Lung (tissue), 12 donors: Measurements from ENCODE around the gene ANP32A. TPM values are rescaled to one million over a fixed set of nuclear protein-coding genes. Genes with fewer than 3 reads are reported as not detected.
A peak's percentile ranks its signal among the peaks of the same experiment; 100 is the strongest.

Experiments
- ATAC-seq: fragments of 200-7000 bp; cut with Tn5 transposase; one replicate; pipeline ENCODE4 v1.9.1; 2020; ENCODE audit warnings: moderate number of reproducible peaks; ENCODE audit not compliant: insufficient read depth, low FRiP score
- DNase-seq, 3 donors: peaks; one replicate each; pipeline ENCODE4 v3.0.0-alpha.2; 2013 to 2017
- H3K27ac ChIP-seq, 2 donors: one replicate each; pipeline ENCODE4 v1.5.1; 2013; ENCODE audit warnings: mild to moderate bottlenecking in 2 of 2, moderate library complexity in 2 of 2, control low read depth in 1 of 2, inconsistent platforms in 1 of 2, low read depth in 1 of 2, low read length in 1 of 2
- H3K27me3 ChIP-seq, 3 donors: one replicate each; pipeline ENCODE4 v1.5.1; 2013; ENCODE audit warnings: low read length in 2 of 3; ENCODE audit not compliant: control insufficient read depth in 3 of 3, insufficient read depth in 3 of 3
- H3K36me3 ChIP-seq, 4 donors: one replicate each; pipeline ENCODE4 v1.5.1; 2013; ENCODE audit warnings: low read length in 4 of 4, mild to moderate bottlenecking in 1 of 4, moderate library complexity in 1 of 4; ENCODE audit not compliant: control insufficient read depth in 4 of 4, insufficient read depth in 4 of 4
- H3K4me1 ChIP-seq, 5 donors: one replicate each; pipeline ENCODE4 v1.5.1; 2013; ENCODE audit warnings: low read length in 5 of 5, mild to moderate bottlenecking in 2 of 5, moderate library complexity in 1 of 5; ENCODE audit not compliant: control insufficient read depth in 5 of 5, insufficient read depth in 5 of 5
- H3K4me3 ChIP-seq: one replicate; pipeline ENCODE4 v1.5.1; 2013; ENCODE audit warnings: mild to moderate bottlenecking, control low read depth, moderate library complexity
- H3K9ac ChIP-seq, 2 donors: one replicate each; pipeline ENCODE4 v1.5.1; 2013; ENCODE audit warnings: low read length in 2 of 2, control low read depth in 1 of 2; ENCODE audit not compliant: insufficient read depth in 1 of 2
- H3K9me3 ChIP-seq, 4 donors: one replicate each; pipeline ENCODE4 v1.5.1; 2013; ENCODE audit warnings: low read length in 3 of 4, mild to moderate bottlenecking in 1 of 4, moderate library complexity in 1 of 4; ENCODE audit not compliant: control insufficient read depth in 4 of 4, insufficient read depth in 3 of 4
- WGBS, 2 donors: extraction: QIAGEN DNeasy Blood & Tissue Kit; methylation state at CpG; one replicate each; pipeline ENCODE4 v1.1.7; 2013; 5-methylcytosine and 5-hydroxymethylcytosine counted together
- polyA plus RNA-seq, 2 donors: library from polyadenylated mRNA; stranded (reverse); fragments of 200-250 nt; gene quantifications; one replicate each; pipeline ENCODE4 v1.2.1, GENCODE V29; 2013
- total RNA-seq, 2 donors: library from RNA; depleted of rRNA in 1 of 2; stranded (reverse); fragments of >200 nt in 1 of 2; gene quantifications; one replicate each; pipeline ENCODE4 v1.2.1, GENCODE V29; 2014 to 2021
- TF ChIP-seq, protein P1 (sequence below): IDR thresholded peaks from 2 replicates; pipeline ENCODE4 v1.5.1; 2012; ENCODE audit warnings: mild to moderate bottlenecking; ENCODE audit errors: control extremely low read depth, extremely low read depth
- donor health status: control.
- donor health status: control.
- donor health status: Bipolar disorder and iron deficiency.
- donor health status: healthy.
- donor health status: DM: yes; HTN: yes; CAD: no.

The ANP32A gene
- total and polyA plus RNA-seq, 4 donors: 105 to 197 (median 113) TPM

DNA sequence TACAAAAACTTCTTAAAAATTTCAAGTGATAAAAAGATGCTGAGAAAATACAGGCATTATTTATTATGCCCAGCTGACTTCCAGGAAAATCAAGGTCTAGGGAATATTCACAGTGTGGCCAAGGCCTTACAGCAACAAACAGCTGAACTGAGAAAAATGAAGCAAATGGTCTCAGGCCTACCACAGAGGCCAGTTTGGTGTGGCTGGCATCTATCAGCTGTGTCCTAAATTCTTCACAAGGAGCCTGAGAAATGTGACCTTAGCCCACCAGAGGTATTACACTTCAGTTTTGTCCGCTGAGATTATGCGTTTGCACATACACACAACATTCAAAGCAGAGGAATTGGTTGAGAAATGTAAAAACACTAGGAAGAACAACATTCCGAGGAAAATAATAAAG is 77.4 kb downstream of the ANP32A start:
- no peak for ATAC-seq

GRCh38 chr15:68739390-68740080 is 81.2 kb downstream of the ANP32A start:
- no peaks in the 10 kb centered on the region for H3K4me1 ChIP-seq
- H3K4me3 ChIP-seq: no peak overlapping the region
- TF ChIP-seq, protein P1, sequence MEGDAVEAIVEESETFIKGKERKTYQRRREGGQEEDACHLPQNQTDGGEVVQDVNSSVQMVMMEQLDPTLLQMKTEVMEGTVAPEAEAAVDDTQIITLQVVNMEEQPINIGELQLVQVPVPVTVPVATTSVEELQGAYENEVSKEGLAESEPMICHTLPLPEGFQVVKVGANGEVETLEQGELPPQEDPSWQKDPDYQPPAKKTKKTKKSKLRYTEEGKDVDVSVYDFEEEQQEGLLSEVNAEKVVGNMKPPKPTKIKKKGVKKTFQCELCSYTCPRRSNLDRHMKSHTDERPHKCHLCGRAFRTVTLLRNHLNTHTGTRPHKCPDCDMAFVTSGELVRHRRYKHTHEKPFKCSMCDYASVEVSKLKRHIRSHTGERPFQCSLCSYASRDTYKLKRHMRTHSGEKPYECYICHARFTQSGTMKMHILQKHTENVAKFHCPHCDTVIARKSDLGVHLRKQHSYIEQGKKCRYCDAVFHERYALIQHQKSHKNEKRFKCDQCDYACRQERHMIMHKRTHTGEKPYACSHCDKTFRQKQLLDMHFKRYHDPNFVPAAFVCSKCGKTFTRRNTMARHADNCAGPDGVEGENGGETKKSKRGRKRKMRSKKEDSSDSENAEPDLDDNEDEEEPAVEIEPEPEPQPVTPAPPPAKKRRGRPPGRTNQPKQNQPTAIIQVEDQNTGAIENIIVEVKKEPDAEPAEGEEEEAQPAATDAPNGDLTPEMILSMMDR: no peak
- no peaks in the 10 kb centered on the region for H3K9me3 ChIP-seq
- DNase-seq: peak in 2 of 3 donors; percentile 34 to 41
- H3K36me3 ChIP-seq: no peaks in the 10 kb centered on the region
- WGBS, 2 donors: 75 to 86% methylated on average over 6 of the region's 6 CpGs
- no peak for ATAC-seq
- no peak overlapping the region for H3K27ac ChIP-seq
- H3K27me3 ChIP-seq: no peaks in the 10 kb centered on the region
- no peak overlapping the region for H3K9ac ChIP-seq

More for the DNA sequence above, 77.4 kb downstream of the ANP32A start:
- H3K27ac ChIP-seq: no peak overlapping the region
- H3K27me3 ChIP-seq: no peaks in the 10 kb centered on the region
- no peaks in the 10 kb centered on the region for H3K36me3 ChIP-seq
- H3K4me1 ChIP-seq: no peaks in the 10 kb centered on the region
- no peak overlapping the region for H3K9ac ChIP-seq
- no peak for DNase-seq
- TF ChIP-seq, protein P1: no peak
- no peak overlapping the region for H3K4me3 ChIP-seq
- 94 to 95% methylated on average over 3 of the region's 3 CpGs for WGBS, 2 donors
- no peaks in the 10 kb centered on the region for H3K9me3 ChIP-seq

DNA sequence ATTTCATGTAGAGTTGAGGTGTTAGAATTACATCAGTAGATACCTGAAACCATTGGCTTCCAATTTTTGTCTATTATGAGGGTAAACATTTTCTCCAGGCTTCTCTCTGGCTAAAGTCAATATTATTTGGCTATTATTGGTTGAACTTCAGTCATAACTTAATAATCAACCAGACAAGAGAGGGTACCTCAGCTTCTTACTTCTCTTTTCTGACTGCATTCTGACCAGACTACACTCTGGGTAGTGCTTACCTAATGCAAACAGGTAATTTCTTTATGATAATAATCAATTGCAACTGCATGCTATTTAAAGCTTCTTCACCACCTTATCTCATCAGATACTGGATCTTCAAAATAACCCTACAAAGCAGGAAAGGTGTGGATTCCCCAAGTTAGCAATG is 85.1 kb downstream of the ANP32A start:
- no peak for ATAC-seq
- TF ChIP-seq, protein P1: no peak
- H3K36me3 ChIP-seq: no peaks in the 10 kb centered on the region
- H3K9ac ChIP-seq: no peak overlapping the region
- no peak overlapping the region for H3K4me3 ChIP-seq
- H3K27ac ChIP-seq: no peak overlapping the region
- H3K4me1 ChIP-seq: peaks cover 0 to 4% (median 0%) of the 10 kb centered on the region in 5 donors
- no peak for DNase-seq
- H3K9me3 ChIP-seq: no peaks in the 10 kb centered on the region
- no peaks in the 10 kb centered on the region for H3K27me3 ChIP-seq

DNA sequence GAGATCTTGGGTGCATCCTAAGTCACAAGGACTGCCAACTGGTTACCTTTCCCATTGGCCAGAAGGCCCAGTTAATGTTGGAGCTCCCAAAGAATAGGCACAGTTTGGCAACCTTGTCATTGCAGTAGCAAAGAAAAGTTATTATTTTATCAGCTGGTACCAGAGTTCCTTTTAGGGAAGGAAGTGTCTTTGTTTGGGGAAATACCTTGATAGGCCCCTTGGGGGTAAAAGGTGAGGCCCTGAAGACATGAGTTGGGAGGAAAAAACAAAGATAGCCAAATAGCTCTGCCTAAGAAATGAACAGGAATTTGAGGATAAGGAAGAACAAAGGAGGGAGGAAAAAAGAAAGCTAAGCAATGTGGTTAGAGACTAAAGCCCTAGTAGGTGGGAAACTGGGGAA is 85.8 kb downstream of the ANP32A start:
- no peak overlapping the region for H3K27ac ChIP-seq
- no peak for DNase-seq
- no peaks in the 10 kb centered on the region for H3K9me3 ChIP-seq
- peaks cover 0 to 7% (median 0%) of the 10 kb centered on the region in 5 donors for H3K4me1 ChIP-seq
- no peak for ATAC-seq
- TF ChIP-seq, protein P1: no peak
- H3K27me3 ChIP-seq: no peaks in the 10 kb centered on the region
- no peak overlapping the region for H3K4me3 ChIP-seq
- H3K9ac ChIP-seq: no peak overlapping the region
- no peaks in the 10 kb centered on the region for H3K36me3 ChIP-seq
